RPMI8226 (cell line): Measurements from ENCODE around the gene IL1R1.
"Not testable (repeated sequence)": the region's sequence is repeated elsewhere in the genome, so short reads cannot be mapped to it uniquely, and the experiment has no call there.

Source experiments
- DNase-seq: peaks from one replicate; pipeline ENCODE4 v3.0.0-alpha.2; 2015

IL1R1 gene

DNA sequence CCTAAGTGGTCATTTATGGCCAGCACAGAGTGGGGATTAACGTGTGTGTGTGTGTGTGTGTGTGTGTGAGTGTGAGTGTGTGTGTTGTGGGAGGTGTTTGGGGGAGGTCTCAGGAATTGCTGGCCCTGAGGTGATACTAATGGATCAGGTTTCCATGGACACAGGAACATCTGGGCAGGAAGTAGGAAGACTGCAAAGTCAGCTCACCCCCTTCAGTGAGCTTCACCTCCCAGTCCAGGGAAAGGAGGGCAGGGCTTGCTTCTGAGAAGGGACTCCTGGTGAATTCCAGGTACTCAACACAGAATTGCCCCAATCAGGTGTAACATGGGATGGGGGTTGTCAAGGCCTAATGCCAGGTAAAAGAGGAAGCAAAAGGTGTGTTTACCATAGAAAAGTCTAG is 30.3 kb upstream of the IL1R1 start:
- no peak for DNase-seq

DNA sequence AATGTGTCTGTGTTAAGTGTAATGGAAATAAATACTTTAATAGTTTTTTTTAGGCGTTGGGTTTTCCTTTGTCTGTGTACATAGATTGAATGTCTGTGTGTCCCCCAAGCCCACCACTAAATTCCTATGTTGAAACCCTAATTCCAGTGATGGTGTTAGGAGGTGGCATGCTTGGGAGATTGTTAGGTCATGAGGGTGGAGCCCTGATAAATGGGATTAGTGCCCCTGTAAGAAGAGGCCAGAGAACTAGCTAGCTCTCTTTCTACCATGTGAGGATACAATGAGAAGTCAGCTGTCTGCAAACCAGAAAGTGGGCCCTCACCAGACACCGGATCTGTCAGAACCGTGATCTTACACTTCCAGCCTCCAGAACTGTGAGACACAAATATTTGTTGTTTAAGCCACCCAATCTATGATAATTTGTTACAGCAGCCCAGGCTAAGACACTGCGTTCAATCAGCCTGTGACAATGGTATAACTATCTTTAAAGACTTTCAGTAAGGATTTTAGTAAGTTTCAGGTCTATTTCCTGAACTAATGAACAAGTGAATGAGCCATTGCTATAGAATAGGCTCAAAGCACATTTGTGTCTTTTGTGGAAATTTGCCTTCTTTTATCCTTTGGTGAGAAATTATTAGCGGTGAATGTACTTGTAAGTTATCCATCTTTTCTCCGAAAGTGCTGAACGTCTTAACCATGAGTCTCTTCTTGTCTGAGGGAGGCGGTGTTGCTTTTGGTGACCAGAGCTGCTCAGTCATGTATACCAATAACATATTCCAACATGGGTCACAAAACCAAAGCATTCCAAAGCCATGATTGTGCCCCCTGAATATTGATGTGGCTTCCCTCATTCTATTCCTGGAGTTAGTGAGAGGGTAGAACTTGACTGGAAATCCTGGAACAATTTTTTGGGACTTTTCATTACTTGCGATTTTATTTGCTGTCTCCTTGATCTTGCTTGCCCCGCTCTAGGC is 29.6 kb upstream of the IL1R1 start:
- no peak for DNase-seq

DNA sequence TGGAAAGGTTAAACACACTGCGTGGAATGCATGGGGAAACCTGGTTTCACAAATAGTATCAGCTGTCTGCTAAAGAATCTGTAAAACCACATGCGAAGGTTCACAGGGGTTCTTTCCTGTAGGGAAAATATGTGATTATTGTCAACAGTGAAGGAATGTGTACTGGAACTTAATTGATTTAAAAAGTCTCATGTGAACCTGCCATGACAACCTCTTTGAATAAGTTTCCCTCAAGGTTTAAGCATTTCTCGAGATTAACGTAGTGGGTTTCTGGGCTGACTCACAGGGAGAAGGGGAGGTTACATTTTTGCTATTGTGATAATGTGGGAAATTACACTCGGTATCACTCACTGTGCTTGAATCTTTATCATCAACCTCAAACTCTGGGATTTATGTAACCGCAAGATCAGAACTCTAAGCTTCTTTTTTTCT is 28.2 kb upstream of the IL1R1 start:
- no peak for DNase-seq

DNA sequence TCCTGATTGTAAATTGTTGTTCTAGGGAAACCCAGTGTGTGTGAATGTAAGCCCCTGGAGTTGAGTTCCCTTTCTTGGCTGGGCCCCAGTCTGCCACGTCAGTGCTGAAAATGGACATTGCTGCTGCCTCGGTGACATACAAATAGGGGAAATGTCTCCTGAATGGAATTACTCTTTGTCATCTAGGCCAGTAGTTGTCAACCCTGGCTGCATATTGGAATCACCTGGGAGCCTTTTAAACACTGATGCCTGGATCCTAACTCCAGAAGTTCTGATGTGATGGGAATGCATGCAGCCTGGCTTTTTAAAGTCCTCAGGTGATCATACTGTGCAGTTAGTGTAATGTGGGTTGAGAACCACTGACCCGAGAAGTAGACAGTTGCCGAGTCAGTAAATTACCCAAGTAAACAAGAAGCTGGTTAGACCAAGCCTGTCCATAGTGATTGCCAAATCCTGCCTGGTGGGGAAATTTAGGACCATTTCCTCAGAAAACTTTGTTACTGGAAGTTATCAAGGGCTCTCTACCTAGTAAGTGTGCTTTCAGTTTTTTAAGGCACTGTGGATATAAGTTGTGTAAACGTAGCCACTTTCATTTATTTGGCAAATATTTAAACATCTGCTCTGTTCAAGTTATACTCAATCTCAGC is 27.6 kb upstream of the IL1R1 start:
- no peak for DNase-seq

DNA sequence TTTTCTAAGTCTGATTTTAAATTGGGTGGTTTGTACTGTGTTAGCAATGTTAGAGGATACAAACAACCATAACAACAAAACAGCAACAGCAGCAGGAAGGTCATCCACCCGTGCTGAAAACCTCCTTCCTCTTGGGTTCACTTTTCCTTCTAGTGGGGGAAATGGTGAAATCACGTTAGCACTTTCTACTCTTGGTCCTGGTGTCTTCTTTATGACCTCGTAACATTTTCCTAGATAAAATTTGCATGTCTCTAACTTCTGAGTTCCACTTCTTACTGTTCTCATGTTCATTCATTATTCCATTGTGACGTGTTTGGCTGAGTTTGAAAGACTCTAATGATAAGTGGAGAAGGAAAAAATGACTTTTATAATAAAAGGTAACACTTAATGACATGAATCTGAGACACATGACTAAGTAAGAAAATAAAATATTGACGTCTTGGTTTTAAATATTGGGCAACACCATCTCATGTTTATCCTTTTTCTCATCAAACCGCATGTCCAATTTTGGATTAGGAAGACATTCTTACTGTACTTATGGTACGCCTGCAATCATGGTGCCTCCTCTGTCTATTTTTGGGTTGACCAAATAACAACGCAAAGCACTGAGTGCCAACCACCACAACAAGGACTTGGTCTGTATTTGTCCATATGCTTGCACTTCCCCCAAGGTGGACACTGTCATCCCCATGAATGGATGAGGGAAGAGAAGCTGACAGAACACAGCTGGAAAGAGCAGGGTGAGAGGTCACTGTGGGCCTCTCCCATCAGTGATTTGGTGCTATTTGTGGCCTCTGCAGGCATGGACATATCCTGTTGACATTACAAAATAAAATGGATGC is 25.7 kb upstream of the IL1R1 start:
- no peak for DNase-seq

DNA sequence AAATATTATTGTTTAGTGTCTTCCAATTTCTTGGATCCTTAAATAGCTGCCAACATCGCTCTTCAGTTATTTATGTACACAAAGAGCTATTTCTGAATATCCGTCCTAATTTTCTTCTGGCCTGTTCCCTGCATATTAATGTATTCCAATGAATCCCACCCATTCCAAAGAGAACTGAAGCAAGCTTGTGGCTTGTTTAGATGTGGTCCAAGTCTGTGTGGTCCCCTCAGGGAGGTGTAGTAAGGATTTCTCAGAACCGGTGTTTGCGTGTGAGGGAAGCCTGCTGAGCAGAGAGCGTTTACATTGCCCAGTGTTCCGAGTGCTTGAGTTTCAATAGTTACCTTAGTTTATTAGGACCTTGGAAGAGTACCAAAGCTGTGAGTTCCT is 25.1 kb upstream of the IL1R1 start:
- no peak for DNase-seq

DNA sequence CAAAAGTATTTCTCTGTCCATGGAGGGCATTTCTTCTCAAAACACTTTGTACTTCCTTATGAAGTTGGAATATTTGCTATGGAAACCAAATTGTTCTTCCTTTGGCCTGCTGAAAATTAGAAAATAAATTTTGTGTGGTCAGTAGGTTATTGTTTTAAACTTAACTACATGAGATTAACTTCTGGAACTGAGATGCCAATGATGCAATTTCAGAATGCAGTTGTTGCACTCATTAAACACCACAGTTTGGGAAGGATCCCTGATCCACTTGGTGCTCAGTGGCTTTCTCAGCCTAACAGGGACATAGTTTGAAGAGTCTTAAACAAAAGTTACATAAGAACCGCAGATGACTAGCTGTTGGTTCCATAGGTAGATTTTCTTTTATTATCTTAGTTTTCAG is 23.3 kb upstream of the IL1R1 start:
- no peak for DNase-seq

DNA sequence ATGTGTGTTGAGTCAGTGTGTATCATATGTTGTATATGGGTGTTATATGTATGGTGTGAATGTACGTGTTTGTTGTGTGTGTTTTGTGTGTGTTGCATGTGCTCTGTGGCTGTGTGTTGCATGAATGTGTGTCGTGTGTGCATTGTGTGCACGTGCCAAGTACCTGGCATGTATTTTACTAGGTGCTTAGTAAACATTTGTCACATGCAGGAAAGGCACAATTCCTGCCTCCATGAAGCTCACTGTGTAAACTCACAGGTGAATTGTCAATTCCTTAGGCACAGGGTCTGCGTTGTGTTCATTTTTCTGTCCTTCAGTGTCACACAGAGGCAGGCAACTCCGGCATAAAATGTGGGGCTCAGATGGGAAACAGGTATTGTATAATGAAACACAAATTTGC is 22.3 kb upstream of the IL1R1 start:
- DNase-seq = no peak

DNA sequence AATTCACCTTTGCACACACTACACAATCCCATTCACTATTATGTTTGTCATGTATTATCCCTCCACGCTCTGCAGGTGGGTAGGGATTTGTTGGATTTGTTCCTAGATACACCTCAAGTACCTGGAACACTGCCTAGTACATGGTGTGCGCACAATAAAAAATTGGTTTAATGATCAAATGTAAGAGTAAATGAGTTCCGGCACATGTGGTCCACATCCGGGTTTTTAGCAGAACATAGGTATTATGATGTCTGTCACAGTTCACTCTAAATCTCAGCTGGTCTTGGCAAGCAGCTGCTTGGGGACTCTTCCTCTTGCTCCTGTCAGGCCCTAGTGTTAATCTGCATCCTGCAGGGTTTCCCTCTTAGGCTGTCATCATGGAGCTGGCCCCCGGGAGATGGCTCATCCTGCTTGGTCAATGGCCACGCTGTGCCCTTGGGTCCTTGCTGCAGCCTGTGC is 21.8 kb upstream of the IL1R1 start:
- no peak for DNase-seq

DNA sequence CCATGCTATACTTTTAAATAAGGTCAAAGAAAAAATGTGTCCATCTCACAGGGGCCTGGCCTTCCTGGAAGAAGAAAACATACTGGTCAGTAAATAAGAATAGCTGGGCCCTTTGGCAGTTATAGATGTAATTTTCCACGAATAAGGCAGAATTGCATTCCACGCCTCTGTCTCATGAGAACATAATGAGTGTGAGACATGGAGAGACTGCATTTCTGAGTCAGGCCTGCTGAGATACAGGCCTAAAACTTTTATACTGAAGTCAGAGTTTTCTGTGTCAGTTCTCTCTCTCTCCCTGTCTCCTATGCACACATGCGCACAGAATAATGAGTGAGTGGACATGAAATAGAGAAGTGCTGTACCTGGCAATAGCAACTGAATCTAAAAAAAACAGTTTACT is 20.4 kb upstream of the IL1R1 start:
- DNase-seq = no peak

DNA sequence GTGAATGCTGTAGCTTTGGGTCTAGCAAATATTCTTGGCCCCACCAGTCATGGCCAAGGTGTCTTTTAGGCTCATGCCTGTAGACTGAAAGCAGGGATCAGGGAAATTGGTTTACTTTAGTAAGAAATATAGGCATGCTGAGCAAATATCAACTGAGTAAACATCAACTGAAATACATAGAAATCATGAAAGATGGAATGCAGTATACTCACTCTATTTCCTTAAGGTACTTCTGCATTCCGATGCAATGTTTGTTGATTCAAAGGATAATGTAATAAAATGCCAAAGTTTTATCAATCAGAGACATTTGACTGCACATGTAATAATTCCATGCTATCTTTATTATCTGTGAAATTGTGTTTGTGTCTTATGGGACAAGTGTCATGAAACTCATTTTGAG is 19.6 kb upstream of the IL1R1 start:
- DNase-seq = no peak

DNA sequence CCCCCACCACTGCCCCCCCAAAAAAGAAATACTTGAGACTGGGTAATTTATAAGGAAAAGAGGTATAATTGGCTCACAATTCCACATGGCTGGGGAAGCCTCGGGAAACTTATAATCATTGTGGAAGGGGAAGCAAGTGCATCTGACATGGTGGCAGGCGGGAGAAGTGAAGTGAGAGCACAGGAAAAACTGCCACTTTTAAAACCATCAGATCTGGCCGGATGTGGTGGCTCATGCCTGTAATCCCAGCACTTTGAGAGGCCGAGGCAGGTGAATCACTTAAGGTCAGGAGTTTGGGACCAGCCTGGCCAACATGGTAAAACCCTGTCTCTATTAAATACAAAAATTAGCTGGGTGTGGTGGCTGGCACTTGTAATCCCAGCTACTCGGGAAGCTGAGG is 18.1 kb upstream of the IL1R1 start:
- DNase-seq = not testable (repeated sequence)

DNA sequence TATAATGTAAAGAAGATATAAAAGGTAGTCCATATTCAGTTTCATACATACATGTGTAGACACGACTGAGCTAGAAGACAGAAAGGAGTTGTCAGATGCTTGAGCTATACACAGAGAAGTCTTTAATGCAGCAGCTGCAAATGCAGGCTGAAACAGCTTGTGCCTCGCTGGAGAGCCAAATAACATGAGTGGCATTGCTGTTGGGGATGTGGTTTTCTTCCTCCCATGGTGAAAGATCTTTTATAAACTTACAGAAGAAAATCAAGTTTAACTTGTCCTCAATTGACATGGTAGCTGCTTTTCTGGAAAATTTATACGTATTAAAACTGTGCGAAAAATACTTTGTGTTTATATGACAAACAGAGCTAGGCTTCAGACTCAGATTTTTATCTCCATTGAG is 16.4 kb upstream of the IL1R1 start:
- no peak for DNase-seq

DNA sequence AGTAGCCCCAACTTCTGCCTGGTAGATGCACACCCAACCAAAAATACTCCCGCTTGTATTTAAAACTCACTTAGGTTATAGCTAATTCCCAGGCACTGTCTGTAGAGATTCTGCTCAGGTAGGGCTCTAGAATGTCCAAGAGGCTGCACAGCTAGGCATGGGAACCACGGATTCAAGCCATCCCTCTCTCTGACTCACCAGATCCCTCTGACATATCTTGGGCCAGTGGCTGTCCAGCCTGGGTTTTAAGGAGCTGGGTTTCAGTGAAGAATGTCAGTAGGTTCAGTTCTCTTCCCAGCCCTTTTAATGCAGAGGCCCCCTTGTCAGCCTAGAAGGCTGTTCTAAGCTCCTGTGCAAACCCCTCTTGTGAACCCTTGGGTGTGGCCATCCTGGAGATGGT is 15.9 kb upstream of the IL1R1 start:
- DNase-seq = no peak

DNA sequence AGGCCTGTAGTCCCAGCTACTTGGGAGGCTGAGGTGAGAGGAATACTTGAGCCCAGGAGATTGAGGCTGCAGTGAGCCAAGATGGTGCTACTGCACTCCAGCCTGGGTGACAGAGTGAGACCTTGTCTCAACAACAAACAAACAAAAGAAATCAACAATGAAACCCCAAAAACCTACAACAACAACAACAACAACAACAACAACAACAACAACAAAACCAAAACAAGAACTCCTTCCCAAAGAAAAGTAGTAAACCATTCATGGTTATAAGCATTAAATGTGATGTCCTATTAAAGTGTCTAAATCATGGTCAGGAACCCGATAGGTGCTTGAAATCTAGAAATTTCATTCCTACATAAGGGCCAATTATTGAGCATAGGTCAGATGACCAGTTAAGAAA is 13.5 kb upstream of the IL1R1 start:
- no peak for DNase-seq

DNA sequence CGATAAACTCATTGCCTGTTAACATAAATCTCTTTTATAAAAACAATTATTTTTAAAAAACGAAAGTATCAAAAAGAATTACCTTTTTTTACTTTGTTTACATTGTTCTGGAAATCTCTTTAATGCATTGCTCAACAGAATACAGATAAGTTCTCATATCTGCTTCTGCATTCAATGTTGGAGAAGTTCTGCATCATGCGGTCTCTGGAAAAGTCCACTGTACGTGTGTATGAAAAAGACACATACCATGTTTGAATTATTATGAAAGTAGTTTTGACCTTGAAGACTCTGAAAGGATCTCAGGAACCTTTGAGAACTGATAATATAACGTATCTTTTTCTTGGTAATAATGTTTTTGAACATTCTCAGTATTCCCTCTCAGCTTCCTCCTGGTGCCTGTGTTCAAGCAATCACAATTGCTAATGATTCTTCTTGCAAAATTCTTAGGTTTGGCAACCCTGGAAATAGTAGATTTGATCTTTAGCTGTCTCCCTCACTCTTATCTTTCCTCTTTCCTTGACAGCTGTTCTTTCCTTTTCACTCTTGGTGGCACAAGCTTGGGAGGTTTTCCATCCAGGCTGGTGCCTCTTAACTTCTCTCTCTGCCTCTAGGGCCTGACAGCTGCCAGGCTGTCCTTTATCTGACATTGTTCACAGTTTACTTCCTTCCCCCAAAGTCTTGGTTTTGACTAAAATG is 12.4 kb upstream of the IL1R1 start:
- DNase-seq = no peak

DNA sequence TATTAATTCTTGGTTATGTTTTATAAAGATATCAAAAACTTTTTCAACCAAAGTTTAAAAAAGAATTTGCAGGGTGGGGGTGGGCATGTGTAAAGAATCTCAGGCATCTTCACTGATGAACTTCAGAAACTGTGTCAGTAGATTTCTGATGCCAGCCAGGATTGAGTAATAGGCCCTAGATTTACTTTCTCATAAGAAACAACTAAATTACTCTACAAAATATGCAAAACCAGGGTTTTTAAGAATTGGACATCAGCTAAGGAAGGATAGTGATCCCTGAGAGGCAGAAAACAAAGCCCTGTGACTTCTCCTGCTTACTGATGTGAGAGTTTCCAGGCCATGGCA is 11.9 kb upstream of the IL1R1 start:
- DNase-seq = no peak

DNA sequence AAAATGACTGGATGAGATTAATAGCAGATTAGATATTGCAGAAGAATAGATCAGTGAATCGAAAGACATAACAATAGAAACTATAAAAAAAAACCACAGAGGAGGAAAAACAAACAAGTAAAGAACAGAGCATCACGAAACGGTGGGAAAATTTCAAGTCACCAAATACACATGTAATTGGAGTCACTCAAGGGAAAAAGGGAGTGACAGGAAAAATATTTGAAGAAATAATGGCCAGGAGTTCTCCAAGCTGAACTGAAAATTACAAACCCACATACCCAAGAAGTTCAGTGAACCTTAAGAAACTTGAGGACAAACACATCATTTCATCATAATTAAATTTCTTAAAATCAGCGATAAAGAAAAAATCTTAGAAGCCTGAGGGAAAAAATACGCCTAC is 11.0 kb upstream of the IL1R1 start:
- DNase-seq = no peak

DNA sequence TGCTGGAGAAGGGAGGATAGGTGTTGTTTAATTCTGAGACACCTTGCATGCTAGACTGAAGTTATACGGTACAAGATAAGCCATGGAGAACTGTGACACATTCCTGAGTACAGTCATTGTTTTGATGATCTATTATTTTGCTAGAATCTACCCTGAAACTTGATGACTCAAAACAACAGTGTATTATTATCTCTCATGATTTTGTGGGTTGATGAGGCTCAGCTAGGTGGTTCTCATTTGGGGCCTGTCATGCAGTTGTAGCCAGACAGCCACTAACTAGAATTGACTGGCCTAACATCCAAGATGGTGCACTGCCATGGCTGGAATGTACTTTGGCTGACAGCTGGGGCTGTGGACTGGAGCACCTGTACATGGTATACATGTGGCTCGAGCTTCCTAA is 5.4 kb upstream of the IL1R1 start:
- no peak for DNase-seq

DNA sequence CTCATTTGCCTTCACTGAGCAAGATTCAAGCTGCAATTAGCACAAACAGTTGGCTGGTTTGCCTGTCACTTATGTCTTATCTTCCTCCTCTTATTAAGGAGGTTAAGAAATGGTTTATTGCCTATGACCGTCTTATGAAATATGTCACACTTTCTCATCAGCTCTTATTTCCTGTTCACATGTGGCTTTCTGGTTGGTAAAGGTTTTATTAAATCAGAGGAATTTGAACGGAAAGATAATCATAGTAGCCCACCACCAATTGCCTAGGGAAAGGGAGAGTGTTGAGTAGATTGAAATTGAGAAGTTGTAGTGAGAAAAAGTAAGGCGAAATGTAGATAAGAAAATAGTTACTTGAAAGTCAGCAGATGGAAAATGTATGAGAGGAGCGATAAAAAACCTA is 4.2 kb upstream of the IL1R1 start:
- no peak for DNase-seq

DNA sequence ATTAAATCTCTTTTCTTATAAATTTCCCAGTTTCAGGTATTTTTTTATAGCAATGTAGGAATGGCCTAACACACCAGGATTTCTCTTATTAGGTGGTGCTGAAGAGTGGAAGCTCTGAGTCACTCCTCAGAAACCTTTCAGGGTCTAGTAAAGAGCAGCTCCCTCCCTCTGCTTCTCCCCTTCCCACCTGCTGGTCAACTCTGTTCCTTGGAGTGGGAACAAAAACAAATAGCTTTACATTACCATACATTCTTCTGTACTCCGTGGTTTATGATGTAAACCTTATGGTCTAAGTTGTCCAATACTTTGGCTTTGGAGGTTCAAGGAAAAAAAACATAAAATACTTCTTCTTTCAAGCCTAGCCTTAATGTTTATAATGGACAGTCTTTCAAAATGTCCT is 2.7 kb upstream of the IL1R1 start:
- no peak for DNase-seq

DNA sequence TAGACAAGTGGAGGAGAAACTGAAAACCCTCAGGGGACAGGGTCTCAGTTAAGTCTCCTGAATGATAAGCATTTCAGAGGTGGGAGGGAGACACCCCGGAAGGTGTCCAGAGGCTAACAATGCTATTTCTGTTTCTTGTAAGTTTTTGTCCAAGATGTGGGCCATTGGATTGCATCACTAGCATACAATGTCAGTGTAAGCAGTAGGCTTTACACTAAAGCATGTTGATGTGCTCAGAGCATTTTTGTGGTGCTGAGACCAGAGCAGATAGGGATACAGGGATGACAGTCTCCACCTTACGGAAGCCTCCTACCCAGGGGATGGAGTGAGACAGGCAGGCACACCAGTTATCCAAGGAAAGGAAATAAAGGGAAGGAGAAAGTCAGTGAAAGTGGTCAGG is 2.2 kb upstream of the IL1R1 start:
- DNase-seq = no peak
